Stimulated activated naive CD8-positive, alpha-beta T cell treated with anti-CD3 and anti-CD28 coated beads, Interleukin-15, Interleukin-2, amounts not matched to agents 100 ng/mL and 50 ng/mL, for 24 hours (primary cell): Measurements from ENCODE around the gene OLFM2.

Source experiments
- H3K27ac Mint-ChIP-seq: one replicate; pipeline ENCODE4 v1.8.0; 2021; ENCODE audit warnings: mild to moderate bottlenecking, mixed read lengths
- H3K27me3 Mint-ChIP-seq: one replicate; pipeline ENCODE4 v1.8.0; 2021; ENCODE audit warnings: mixed read lengths
- H3K36me3 Mint-ChIP-seq: one replicate; pipeline ENCODE4 v1.8.0; 2021; ENCODE audit warnings: low read depth, mixed read lengths
- H3K4me1 Mint-ChIP-seq: one replicate; pipeline ENCODE4 v1.8.0; 2021; ENCODE audit warnings: low read depth, mixed read lengths
- H3K4me3 Mint-ChIP-seq: one replicate; pipeline ENCODE4 v1.8.0; 2021; ENCODE audit warnings: mild to moderate bottlenecking, mixed read lengths
- H3K9me3 Mint-ChIP-seq: one replicate; pipeline ENCODE4 v1.8.0; 2021; ENCODE audit warnings: mixed read lengths

The OLFM2 gene

DNA sequence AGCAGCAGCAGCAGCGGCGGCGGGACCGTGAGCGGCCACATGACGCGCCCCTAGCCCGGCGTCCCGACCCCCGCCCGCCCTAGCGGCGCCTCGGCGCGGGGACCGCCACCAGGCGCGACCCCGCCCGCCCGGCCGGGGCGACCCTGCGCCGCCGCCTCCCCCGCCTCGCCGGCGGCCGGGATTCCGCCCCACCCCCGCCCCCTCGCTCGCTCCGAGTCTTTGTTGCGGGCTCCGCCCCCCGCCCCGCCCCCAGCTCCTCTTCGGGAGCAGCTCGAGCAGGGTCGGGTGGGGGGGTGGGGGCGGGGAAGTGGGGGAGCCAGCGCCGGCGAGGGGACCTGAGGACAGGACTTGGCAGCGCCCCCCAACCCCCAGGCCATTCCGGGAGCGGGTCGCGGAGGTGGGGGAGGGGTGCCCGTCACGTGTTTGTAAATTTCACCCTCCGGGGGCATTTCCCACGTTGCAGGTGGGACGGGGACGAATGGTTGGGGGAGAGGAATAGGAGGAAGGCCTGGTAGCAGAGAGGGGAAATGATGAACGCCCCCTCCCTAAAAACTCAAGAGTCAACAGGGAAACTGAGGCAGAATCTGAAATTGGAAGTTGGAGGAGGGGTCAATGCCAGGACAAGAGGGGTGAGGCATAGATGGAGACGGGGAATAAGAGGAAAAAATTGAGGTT lies at the start of gene OLFM2:
TSS of gene OLFM2 (minus strand) at position 190 of the 675 bp plus-strand sequence. CDS start at position 41, 149 bp downstream.
- Mint-ChIP-seq H3K36me3 (no peaks in the 10 kb centered on the region), H3K27ac (no peak within 1 kb of the TSS)

DNA sequence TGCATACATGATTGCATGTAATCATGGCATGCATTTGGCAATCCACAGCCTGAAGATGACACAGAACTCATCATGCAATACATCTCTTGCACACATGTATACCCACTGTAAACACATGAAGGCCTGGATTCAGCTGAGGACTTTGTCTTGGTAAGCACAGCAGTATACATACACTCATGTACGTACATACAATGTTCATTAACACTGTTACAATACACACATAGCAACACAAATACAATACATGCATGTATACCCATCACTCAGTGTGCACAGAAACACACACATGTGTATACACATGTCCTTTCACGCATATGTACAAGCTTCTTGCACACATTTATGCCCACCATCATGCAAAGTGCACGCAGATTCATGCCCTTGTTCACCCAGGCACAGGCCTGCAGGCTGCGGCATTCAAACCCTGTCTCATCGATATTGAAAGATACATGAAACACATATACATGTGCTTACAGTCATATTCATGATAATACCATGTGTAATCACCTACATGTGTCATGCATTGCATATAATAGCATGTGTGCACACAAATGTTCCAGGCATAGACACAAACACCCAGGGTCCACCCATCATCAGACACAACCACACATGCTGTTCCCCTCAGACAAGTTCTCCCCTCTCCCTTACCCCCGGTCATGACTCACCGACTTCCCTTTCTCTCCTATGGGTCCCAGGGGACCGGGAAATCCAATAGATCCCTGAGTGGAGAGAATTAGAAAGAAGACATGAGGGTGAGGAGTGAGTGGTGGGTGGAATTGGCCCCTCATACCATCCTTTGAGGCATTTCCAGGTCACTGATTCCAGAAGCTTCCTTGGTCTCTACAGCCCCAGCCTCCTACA lies 45.3 kb upstream of the OLFM2 start:
- peaks cover 12% of the 10 kb centered on the region for H3K27me3 Mint-ChIP-seq
- no peak overlapping the region for H3K4me3 Mint-ChIP-seq
- H3K4me1 Mint-ChIP-seq: no peaks in the 10 kb centered on the region
- no peaks in the 10 kb centered on the region for H3K36me3 Mint-ChIP-seq
- H3K9me3 Mint-ChIP-seq: no peaks in the 10 kb centered on the region
- H3K27ac Mint-ChIP-seq: no peak overlapping the region

More for the DNA sequence above, at the start of gene OLFM2:
- Mint-ChIP-seq H3K4me1 (peaks cover 21% of the 10 kb centered on the region), H3K9me3 (no peaks in the 10 kb centered on the region), H3K27me3 (peaks cover 62% of the 10 kb centered on the region), H3K4me3 (peak within 1 kb of the TSS; percentile 70)

GRCh38 chr19:9972103-9972502 lies 35.8 kb upstream of the OLFM2 start:
- no peak overlapping the region for H3K4me3 Mint-ChIP-seq
- H3K36me3 Mint-ChIP-seq: no peaks in the 10 kb centered on the region
- H3K27me3 Mint-ChIP-seq: peaks cover 21% of the 10 kb centered on the region
- no peaks in the 10 kb centered on the region for H3K4me1 Mint-ChIP-seq
- no peaks in the 10 kb centered on the region for H3K9me3 Mint-ChIP-seq
- H3K27ac Mint-ChIP-seq: no peak overlapping the region

DNA sequence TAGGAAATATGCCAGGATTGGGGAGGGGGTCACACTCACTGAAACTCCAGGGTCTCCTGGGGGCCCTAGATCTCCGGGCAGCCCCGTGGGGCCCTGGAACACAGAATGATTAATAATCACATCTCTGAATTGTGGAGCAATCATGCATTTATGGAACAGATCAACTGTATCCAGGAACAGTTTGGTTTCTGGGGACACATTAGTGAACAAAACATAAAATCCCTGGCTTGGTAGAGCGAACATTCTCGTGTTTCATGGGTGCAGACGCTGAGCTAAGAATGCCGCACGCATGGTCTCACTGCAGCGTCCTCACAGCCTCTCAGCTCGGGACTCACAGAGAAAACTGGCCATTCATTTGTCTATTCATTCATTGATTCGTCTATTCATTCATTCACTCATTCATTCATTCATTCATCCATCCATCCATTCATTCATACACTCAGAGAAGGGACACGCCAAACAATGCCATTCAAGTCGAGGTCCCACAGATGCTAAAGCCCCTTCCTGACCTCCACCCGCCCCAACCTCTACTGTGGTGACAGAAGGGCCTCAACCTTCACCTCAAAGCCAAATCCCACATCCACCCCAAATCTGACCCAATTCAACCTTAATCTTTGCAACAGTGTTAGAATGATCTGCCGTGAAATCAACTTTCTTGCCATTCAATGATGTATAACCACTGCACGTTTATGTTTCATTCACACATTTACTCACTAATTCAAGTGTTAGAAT lies 35.0 kb upstream of the OLFM2 start:
- H3K9me3 Mint-ChIP-seq: no peaks in the 10 kb centered on the region
- peaks cover 27% of the 10 kb centered on the region for H3K27me3 Mint-ChIP-seq
- no peak overlapping the region for H3K4me3 Mint-ChIP-seq
- no peaks in the 10 kb centered on the region for H3K36me3 Mint-ChIP-seq
- H3K27ac Mint-ChIP-seq: no peak overlapping the region
- no peaks in the 10 kb centered on the region for H3K4me1 Mint-ChIP-seq

DNA sequence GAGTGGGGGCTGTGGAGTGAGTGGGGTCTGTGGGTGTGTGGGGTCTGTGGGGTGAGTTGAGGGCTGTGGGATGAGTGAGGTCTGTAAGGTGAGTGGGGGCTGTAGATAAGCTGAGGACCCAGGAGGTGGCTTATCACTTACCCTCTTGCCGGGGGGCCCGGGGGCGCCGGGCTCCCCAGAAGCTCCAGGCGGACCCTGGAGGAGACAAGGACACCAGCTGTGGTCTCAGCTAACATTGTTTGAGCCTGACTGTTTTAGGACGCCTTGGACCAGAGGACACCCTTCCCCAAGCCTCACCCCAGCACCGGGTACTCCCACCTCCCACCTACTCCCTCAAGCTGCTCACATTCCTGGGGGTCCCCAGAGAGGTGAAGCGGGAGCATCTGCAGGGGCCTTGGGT lies 34.2 kb upstream of the OLFM2 start:
- Mint-ChIP-seq H3K36me3 (no peaks in the 10 kb centered on the region), H3K27me3 (peaks cover 34% of the 10 kb centered on the region), H3K4me3 (no peak overlapping the region), H3K4me1 (no peaks in the 10 kb centered on the region), H3K27ac (no peak overlapping the region), H3K9me3 (no peaks in the 10 kb centered on the region)

DNA sequence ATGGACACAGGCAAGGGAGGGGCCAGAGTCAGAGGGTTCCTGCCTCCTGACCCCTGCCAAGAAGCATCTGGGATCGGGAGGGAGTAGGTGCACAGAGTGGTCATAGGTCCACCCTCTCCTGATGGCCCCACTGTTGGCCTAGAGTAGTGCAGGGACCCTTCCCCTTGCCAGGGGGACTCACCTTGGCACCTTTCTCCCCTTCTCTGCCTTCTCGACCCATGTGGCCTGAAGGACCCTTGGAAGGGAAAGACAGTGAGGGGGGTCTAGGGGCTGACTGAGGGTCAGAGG lies 33.3 kb upstream of the OLFM2 start:
- H3K4me1 Mint-ChIP-seq: no peaks in the 10 kb centered on the region
- no peaks in the 10 kb centered on the region for H3K36me3 Mint-ChIP-seq
- no peaks in the 10 kb centered on the region for H3K9me3 Mint-ChIP-seq
- H3K27ac Mint-ChIP-seq: no peak overlapping the region
- no peak overlapping the region for H3K4me3 Mint-ChIP-seq
- H3K27me3 Mint-ChIP-seq: peaks cover 35% of the 10 kb centered on the region

DNA sequence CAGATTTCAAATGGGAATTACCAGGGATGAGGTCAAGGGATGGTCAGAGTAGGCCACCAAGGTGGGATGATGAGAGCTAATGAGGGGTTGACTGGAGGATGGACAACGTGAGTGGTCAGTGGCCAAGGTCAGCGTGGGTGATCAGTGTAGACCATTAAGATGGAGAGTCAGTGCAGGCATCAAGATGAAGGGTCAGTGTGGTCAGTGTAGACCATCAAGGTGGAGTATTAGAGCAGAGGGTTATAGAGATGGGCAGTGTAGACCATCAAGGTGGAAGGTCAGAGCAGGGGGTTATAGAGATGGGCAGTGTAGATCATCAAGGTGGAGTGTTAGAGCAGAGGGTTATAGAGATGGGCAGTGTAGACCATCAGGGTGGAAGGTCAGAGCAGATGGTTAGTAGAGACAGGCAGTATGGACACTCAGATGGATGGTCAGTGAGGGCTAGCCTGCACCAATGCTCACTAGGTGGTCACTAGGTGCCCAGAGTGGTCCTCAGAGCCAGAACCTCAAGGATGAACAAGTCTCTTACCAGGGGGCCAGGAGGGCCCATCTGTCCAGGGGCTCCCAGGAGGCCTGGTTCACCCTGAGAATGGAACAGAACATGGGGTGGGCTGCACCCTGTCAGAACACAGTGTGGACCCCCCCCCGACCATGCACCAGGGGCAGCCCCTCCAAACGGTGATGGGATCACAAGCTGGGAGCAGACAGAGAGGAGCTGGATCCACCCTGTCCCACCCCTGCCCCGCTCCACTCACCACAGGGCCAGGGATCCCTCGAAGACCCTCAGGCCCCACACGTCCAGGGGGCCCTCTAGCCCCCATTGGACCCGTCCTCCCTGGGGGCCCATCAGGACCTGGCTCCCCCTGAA lies 32.7 kb upstream of the OLFM2 start:
- Mint-ChIP-seq H3K4me1 (no peaks in the 10 kb centered on the region), H3K4me3 (no peak overlapping the region), H3K27ac (no peak overlapping the region), H3K9me3 (no peaks in the 10 kb centered on the region), H3K36me3 (no peaks in the 10 kb centered on the region), H3K27me3 (peaks cover 35% of the 10 kb centered on the region)

DNA sequence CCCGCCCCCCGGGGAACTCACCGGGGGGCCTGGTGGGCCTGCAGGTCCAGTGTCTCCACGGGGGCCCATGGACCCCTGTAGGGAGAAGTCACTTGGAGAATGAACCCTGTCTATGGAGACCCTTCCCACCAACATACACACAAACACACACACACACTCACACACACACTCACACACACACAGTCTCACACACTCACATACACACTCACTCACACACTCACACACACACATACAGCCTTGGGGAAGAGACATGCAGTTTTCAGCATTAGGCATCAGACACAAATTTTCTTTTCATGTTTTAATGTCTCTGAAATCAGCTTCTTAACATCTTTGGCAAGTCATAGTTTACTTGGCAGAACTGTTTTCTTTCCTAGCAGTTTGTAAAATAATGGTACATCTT lies 31.0 kb upstream of the OLFM2 start:
- Mint-ChIP-seq H3K4me1 (no peaks in the 10 kb centered on the region), H3K27me3 (peaks cover 42% of the 10 kb centered on the region), H3K36me3 (no peaks in the 10 kb centered on the region), H3K4me3 (no peak overlapping the region), H3K9me3 (no peaks in the 10 kb centered on the region), H3K27ac (no peak overlapping the region)

- Mint-ChIP-seq H3K4me1 (no peaks in the 10 kb centered on the region), H3K4me3 (no peak overlapping the region), H3K36me3 (no peaks in the 10 kb centered on the region), H3K9me3 (no peaks in the 10 kb centered on the region), H3K27ac (no peak overlapping the region), H3K27me3 (peaks cover 43% of the 10 kb centered on the region)
Measured at GRCh38 chr19:9966448-9966847, 30.1 kb upstream of the OLFM2 start.

DNA sequence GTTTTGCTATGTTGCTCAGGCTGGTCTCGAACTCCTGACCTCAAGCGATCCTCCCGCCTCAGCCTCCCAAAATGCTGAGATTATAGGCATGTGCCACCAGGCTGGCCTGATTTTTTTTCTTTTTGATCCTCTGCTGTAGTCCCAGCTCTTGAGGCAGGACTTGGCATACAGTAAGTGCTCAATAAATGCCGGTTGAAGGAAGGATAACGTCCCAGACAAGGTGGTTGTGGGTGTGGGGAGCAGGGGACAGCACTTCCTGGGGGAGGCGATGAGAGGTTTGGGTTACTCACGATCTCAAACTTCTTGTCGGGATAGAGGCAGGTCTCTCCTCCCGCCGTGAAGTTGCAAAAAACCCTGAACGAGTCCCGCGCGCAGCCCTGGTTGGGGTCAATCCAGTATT lies 29.7 kb upstream of the OLFM2 start:
- peaks cover 45% of the 10 kb centered on the region for H3K27me3 Mint-ChIP-seq
- no peak overlapping the region for H3K27ac Mint-ChIP-seq
- H3K9me3 Mint-ChIP-seq: no peaks in the 10 kb centered on the region
- no peaks in the 10 kb centered on the region for H3K36me3 Mint-ChIP-seq
- H3K4me3 Mint-ChIP-seq: no peak overlapping the region
- H3K4me1 Mint-ChIP-seq: no peaks in the 10 kb centered on the region

DNA sequence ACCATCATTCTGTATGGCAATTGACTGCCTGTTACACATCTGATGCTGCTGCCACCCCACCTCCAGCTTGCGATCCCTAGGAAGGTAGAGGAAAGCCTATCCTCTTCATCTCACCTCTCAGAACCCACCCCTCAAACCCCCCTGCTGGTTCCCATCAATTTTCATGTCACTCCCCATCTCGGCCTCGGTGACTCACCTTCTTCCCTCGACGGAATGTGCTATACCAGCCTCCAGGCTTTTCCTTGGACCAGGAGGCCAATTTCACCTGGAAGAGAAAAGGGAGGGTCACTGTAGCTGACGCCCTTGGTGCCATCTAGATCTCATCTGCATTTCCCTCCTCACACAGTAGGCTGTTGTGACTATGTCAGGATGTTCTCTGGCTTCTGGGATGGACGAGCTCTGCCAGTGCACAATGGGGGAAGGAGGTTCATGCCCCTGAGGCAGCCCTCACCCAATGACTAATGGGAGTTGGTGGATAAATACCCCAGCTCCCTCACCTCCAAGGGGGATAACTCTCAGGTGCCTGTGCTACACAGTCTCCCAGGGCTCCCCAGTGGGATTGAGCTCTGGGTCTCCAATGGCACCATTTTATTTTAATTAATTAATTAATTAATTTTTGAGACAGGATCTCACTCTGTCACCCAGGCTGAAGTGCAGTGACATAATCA lies 26.4 kb upstream of the OLFM2 start:
- Mint-ChIP-seq H3K36me3 (no peaks in the 10 kb centered on the region), H3K27me3 (peaks cover 33% of the 10 kb centered on the region), H3K9me3 (no peaks in the 10 kb centered on the region), H3K4me3 (no peak overlapping the region), H3K27ac (no peak overlapping the region), H3K4me1 (no peaks in the 10 kb centered on the region)

DNA sequence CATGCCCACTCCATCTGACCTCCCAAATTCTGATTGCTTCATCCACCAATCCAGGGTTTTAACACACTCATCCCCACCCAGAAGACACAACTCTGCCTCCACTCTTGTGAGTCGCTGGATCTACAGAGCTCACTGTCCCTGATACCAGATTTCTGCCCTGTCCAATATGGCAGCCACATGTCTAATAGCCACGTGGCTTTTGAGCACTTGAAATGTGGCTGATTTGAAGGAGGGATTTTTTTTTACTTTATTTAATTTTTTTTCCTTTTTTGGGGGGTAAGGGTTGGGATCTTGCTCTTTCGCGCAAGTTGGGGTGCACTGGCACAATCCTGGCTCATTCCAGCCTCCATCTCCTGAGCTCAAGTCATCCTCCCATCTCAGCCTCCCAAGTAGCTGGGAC lies 24.8 kb upstream of the OLFM2 start:
- no peaks in the 10 kb centered on the region for H3K4me1 Mint-ChIP-seq
- H3K4me3 Mint-ChIP-seq: no peak overlapping the region
- peaks cover 25% of the 10 kb centered on the region for H3K27me3 Mint-ChIP-seq
- H3K36me3 Mint-ChIP-seq: no peaks in the 10 kb centered on the region
- H3K9me3 Mint-ChIP-seq: no peaks in the 10 kb centered on the region
- no peak overlapping the region for H3K27ac Mint-ChIP-seq

DNA sequence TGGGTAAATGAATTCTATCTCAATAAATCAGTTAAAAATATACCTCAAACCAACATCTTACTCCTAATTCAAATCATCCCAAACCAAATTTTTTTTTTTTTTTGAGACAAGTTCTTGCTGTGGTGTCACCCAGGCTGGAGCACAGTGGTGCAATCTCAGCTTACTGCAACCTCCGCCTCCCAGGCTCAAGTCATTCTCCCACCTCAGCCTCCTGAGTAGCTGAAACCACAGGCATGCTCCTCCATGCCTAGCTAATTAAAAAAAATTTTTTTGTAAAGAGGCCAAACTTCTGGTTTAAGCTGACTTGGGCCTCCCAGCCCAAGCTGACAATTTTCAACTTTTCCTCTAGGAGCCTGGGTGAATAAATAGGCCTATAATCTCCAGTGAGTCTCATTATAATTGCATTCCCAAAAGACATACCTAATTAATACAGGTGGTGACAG lies 22.1 kb upstream of the OLFM2 start:
- H3K36me3 Mint-ChIP-seq: no peaks in the 10 kb centered on the region
- H3K27me3 Mint-ChIP-seq: peaks cover 13% of the 10 kb centered on the region
- no peaks in the 10 kb centered on the region for H3K4me1 Mint-ChIP-seq
- H3K4me3 Mint-ChIP-seq: no peak overlapping the region
- H3K27ac Mint-ChIP-seq: no peak overlapping the region
- H3K9me3 Mint-ChIP-seq: no peaks in the 10 kb centered on the region

GRCh38 chr19:9956956-9957355 lies 20.6 kb upstream of the OLFM2 start:
- no peak overlapping the region for H3K27ac Mint-ChIP-seq
- peaks cover 10% of the 10 kb centered on the region for H3K27me3 Mint-ChIP-seq
- H3K36me3 Mint-ChIP-seq: no peaks in the 10 kb centered on the region
- no peaks in the 10 kb centered on the region for H3K4me1 Mint-ChIP-seq
- no peak overlapping the region for H3K4me3 Mint-ChIP-seq
- H3K9me3 Mint-ChIP-seq: no peaks in the 10 kb centered on the region
